Activated B cell treated with CpG ODN at 0.5 μM for 24 hours (primary cell): ENCODE measurements around the gene FAM151A. TPM values are rescaled to one million over a fixed set of nuclear protein-coding genes. Genes with fewer than 3 reads are reported as not detected.

Experiments used
- ATAC-seq: fragments of 200-7000 bp; cut with Tn5 transposase; one replicate; pipeline ENCODE4 v1.10.0; 2021; ENCODE audit warnings: low read depth, mild to moderate bottlenecking, moderate library complexity
- CTCF ChIA-PET: fragments of 350-600 bp; sonication (Branson Sonifier 250); formaldehyde crosslinking; loops from one replicate; lab custom pipeline; 2021; ENCODE audit warnings: antibody characterized with exemption; lab: Charles Lee
- POLR2A ChIA-PET: fragments of 350-600 bp; sonication (Branson Sonifier 250); formaldehyde crosslinking; loops from one replicate; lab custom pipeline; 2021; ENCODE audit warnings: antibody characterized with exemption; lab: Charles Lee
- DNase-seq: peaks from one replicate; pipeline ENCODE4 v3.0.0; 2022
- H3K27ac Mint-ChIP-seq: one replicate; pipeline ENCODE4 v1.8.0; 2020; ENCODE audit warnings: mixed read lengths
- H3K27me3 Mint-ChIP-seq: one replicate; pipeline ENCODE4 v1.8.0; 2021; ENCODE audit warnings: mixed read lengths
- H3K36me3 Mint-ChIP-seq: one replicate; pipeline ENCODE4 v1.8.0; 2021; ENCODE audit warnings: low read depth, mixed read lengths
- H3K4me1 Mint-ChIP-seq: one replicate; pipeline ENCODE4 v1.8.0; 2021; ENCODE audit warnings: mixed read lengths
- H3K4me3 Mint-ChIP-seq: one replicate; pipeline ENCODE4 v1.8.0; 2020; ENCODE audit warnings: mild to moderate bottlenecking, mixed read lengths
- H3K9me3 Mint-ChIP-seq: one replicate; pipeline ENCODE4 v1.8.0; 2020; ENCODE audit warnings: mixed read lengths
- intact Hi-C: fragments of 100-400 bp; cut with micrococcal nuclease; formaldehyde crosslinking; loops from one replicate; pipeline ENCODE4 v1.15.1; 2024
- total RNA-seq: library from RNA; stranded (reverse); gene quantifications from 2 replicates; pipeline ENCODE4 v1.2.3, GENCODE V29; 2022
- TF ChIP-seq, protein P1 (sequence below): fragments of 200-600 bp; IDR thresholded peaks from one replicate; pipeline ENCODE4 v1.8.0; 2022; ENCODE audit warnings: antibody characterized with exemption, mild to moderate bottlenecking

The FAM151A gene
- total RNA-seq, 1 donor from 2014 or later = not detected

DNA sequence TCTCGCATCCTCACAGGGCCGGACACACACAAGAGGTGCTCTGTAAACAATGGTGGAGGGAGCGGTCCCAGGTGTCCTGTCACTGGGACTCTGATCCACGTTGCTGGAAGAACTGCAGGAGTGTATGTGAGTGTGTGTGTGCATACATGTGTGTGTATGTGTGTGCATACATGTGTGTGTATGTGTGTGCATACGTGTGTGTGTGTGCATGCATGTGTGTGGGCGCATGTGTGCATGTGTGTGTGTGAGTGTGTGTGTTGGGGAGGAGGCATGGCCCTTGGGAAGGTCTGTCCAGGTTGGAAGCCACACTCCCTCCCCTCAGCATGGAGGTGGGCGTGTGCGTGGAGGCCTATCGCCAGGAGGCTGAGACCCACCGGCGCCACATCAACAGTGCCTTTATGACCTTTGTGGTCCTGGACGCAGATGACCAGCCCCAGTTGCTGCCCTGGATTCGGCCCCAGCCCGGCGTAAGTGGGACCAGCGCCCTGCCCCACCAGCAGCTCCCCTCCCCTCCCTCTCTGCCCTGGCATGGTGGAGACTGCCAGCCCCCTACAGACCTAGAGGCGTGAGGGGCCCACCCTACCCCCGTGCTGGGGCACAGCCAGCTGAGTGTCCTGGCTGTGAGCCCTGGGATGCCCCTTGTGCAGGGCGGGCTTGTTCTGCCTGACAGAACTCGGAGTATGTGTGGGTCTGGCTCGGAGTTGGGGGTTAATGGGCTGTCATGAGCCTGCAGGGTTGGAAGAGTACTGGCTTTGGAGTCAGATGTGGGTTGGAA, 22.2 kb downstream of the FAM151A start:
- POLR2A ChIA-PET = no interaction called here
- no peak overlapping the region for H3K27ac Mint-ChIP-seq
- CTCF ChIA-PET = no interaction called here

DNA sequence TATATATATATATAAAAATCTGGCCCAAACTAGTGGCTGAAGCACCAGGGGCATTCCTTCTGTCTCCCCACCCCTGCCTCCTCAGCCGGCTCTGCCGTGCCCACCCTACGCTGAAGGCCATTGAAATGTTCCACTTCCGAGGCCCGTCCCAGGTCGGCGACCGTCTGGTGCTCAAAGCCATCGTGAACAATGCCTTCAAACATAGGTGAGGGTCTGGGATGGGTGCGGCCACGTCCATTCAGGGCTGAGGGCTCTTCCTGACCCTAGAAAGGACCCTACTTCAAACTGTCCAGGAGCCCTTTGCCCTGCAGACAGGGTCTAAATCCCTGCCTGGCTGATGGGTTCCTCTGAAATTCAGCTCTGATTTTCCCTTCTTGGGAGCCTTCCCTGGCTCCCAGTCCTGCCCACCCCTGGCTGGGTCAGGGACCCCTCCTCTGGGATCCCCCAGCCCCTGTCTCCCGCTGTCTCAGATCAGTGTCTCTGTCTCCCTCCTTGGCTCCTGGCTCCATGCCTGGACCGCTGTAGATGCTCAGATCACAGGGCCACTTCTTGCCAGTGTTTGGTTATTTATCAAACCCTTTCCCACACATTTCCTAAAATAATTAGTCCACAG, 24.0 kb downstream of the FAM151A start:
- H3K27me3 Mint-ChIP-seq = no peaks in the 10 kb centered on the region
- H3K4me1 Mint-ChIP-seq = no peaks in the 10 kb centered on the region
- DNase-seq (no peak), ATAC-seq (no peak)
- intact Hi-C loops = no loop called here
- no peak overlapping the region for H3K4me3 Mint-ChIP-seq
- H3K36me3 Mint-ChIP-seq = no peaks in the 10 kb centered on the region
- no peaks in the 10 kb centered on the region for H3K9me3 Mint-ChIP-seq
- TF ChIP-seq, protein P1, sequence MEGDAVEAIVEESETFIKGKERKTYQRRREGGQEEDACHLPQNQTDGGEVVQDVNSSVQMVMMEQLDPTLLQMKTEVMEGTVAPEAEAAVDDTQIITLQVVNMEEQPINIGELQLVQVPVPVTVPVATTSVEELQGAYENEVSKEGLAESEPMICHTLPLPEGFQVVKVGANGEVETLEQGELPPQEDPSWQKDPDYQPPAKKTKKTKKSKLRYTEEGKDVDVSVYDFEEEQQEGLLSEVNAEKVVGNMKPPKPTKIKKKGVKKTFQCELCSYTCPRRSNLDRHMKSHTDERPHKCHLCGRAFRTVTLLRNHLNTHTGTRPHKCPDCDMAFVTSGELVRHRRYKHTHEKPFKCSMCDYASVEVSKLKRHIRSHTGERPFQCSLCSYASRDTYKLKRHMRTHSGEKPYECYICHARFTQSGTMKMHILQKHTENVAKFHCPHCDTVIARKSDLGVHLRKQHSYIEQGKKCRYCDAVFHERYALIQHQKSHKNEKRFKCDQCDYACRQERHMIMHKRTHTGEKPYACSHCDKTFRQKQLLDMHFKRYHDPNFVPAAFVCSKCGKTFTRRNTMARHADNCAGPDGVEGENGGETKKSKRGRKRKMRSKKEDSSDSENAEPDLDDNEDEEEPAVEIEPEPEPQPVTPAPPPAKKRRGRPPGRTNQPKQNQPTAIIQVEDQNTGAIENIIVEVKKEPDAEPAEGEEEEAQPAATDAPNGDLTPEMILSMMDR = no peak
- CTCF ChIA-PET = no interaction called here
- POLR2A ChIA-PET = no interaction called here
- no peak overlapping the region for H3K27ac Mint-ChIP-seq

More for the DNA sequence above, 22.2 kb downstream of the FAM151A start:
- no peaks in the 10 kb centered on the region for H3K36me3 Mint-ChIP-seq
- H3K4me1 Mint-ChIP-seq = peaks cover 3% of the 10 kb centered on the region
- no peaks in the 10 kb centered on the region for H3K27me3 Mint-ChIP-seq
- DNase-seq (no peak), ATAC-seq (no peak)
- H3K4me3 Mint-ChIP-seq = no peak overlapping the region
- TF ChIP-seq, protein P1 = no peak
- intact Hi-C loops = no loop called here
- H3K9me3 Mint-ChIP-seq = no peaks in the 10 kb centered on the region

DNA sequence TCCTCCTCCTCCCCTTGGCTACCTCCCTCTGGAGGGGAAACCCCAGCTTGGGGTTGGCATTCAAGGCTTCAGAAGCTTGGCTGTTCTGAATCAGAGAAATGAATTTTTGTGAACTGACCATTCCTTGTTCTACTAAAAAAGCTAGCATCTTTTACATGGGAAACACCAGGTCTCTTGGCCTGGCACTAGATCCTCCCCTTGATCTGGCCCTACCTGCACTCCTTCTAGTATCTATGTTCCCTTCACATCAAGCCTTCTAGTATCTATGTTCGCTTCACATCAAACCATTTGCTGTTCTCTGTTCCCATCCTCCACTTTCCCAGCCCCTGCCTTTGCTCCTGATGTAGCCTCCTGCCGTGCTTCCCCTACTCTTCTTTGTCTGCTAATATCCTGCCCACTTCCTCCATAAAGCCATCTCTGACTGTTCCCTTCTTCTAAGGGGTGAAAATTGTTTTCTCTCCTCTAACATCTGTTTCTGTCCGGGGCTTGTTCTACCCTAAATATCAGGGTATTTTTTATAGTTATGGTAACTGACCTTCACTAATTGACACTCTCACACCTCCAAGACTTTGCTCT, 25.8 kb downstream of the FAM151A start:
- Mint-ChIP-seq H3K4me3 (no peak overlapping the region), H3K36me3 (no peaks in the 10 kb centered on the region), H3K4me1 (no peaks in the 10 kb centered on the region), H3K9me3 (no peaks in the 10 kb centered on the region), H3K27ac (no peak overlapping the region), H3K27me3 (no peaks in the 10 kb centered on the region)
- TF ChIP-seq, protein P1 = no peak
- ChIA-PET CTCF (no interaction called here), POLR2A (no interaction called here)
- intact Hi-C loops = no loop called here
- no peak for ATAC-seq
- no peak for DNase-seq

DNA sequence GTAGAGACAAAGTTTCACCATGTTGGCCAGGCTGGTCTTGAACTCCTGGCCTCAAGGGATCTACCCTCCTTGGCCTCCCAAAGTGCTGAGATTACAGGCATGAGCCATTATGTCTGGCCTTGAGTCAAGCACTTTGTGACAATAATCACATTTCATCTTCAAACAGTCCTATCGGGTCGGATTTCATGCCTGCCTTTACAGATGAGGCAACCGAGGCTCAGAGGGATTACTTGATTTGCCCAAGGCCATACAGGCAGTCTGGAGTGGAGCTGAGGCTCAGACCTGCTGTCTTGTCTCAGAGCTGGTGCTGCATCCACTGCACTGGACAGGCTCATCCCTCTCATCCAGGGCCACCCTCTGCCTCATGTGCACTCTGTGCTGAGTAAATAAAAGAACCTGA, 26.6 kb downstream of the FAM151A start:
- TF ChIP-seq, protein P1 = no peak
- H3K4me1 Mint-ChIP-seq = no peaks in the 10 kb centered on the region
- no peak overlapping the region for H3K27ac Mint-ChIP-seq
- DNase-seq (no peak), ATAC-seq (no peak)
- ChIA-PET POLR2A (no interaction called here), CTCF (no interaction called here)
- no peaks in the 10 kb centered on the region for H3K27me3 Mint-ChIP-seq
- H3K4me3 Mint-ChIP-seq = no peak overlapping the region
- intact Hi-C loops = no loop called here
- no peaks in the 10 kb centered on the region for H3K36me3 Mint-ChIP-seq
- no peaks in the 10 kb centered on the region for H3K9me3 Mint-ChIP-seq

DNA sequence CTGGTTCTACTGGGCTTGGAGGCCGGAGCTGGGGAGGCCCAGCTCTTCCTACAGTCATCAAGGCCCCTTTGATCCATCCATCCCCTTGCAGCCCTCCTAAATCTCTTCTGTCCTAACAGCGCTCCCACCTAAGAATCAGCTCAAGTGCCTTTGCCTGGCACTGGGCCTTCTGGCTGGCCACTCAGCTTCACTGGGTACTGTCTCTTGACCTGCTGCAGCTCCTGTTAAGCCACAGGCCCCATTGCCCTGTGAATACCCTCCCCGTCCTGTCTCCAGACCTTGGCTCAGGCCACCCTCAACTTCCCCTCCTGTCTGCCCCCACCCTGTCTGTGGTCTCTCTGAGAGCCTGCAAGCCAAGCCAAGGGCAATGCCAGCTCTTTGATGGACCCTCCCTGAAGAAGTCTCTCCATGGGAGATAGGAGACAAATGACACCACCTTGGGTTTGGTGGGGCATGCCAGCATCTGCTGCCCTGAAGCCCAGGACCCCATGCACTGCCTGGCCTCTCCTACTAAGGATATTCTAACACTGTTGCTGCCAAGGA, 27.3 kb downstream of the FAM151A start:
- ATAC-seq (no peak), DNase-seq (no peak)
- Mint-ChIP-seq H3K27me3 (no peaks in the 10 kb centered on the region), H3K36me3 (no peaks in the 10 kb centered on the region), H3K27ac (no peak overlapping the region), H3K9me3 (no peaks in the 10 kb centered on the region), H3K4me1 (no peaks in the 10 kb centered on the region), H3K4me3 (no peak overlapping the region)
- intact Hi-C loops = no loop called here
- TF ChIP-seq, protein P1 = no peak
- CTCF ChIA-PET = no interaction called here
- POLR2A ChIA-PET = no interaction called here
